Measurements from ENCODE around the gene ACOXL. TPM values are rescaled to one million over a fixed set of nuclear protein-coding genes. Genes with fewer than 3 reads are reported as not detected.

Gene ACOXL
- total and polyA plus RNA-seq, 9 of the 15 experiments (the other 6 are each of a cell fraction or from before 2014, with no cell fraction given) = 0.31 to 0.56 TPM; not detected in 7

DNA sequence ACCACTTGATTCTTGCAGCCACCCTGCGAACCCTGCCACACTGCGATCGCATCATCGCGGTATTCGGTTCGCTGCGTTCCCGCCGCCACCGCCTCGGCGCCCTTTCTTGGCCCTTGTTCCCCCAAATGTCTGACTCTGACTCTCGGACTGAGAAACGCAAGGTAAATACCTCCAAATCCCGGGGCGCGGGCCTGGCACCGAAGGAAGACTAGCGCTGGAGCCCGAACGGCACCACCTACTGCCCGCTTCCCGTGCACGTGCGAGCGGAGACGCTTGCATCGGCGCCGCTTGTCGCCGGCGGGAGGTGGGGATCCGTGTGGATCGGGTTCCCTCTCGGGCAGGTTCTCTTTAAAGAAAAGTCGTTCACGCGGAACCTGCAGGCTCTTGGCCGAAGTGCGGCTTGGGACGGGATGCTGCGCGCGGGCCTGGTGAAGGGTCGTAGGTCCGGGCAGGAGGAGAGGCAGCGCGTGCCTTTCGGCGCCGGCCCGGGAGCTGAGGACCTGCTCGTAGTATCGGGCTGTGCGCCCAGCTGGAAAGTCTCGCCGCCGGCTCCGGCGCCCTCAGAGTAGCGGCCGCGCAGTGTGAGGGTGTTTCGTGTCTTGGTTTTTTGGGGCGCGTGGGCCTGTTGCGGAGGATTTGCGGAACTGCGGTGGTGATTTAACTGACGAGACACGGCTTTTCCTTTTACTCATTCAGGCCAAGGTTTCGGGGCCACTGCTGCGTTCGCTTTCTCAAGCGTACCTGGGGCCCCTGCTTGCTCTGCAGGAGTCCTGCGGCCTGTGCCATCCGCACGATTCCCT is 388.9 kb downstream of the ACOXL start (continued):
- TF ChIP-seq, protein P1, sequence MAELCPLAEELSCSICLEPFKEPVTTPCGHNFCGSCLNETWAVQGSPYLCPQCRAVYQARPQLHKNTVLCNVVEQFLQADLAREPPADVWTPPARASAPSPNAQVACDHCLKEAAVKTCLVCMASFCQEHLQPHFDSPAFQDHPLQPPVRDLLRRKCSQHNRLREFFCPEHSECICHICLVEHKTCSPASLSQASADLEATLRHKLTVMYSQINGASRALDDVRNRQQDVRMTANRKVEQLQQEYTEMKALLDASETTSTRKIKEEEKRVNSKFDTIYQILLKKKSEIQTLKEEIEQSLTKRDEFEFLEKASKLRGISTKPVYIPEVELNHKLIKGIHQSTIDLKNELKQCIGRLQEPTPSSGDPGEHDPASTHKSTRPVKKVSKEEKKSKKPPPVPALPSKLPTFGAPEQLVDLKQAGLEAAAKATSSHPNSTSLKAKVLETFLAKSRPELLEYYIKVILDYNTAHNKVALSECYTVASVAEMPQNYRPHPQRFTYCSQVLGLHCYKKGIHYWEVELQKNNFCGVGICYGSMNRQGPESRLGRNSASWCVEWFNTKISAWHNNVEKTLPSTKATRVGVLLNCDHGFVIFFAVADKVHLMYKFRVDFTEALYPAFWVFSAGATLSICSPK (IDR thresholded peaks at IDR 0.05; ENCODE audit: borderline replicate concordance) = no peak
- TF ChIP-seq, protein P2, sequence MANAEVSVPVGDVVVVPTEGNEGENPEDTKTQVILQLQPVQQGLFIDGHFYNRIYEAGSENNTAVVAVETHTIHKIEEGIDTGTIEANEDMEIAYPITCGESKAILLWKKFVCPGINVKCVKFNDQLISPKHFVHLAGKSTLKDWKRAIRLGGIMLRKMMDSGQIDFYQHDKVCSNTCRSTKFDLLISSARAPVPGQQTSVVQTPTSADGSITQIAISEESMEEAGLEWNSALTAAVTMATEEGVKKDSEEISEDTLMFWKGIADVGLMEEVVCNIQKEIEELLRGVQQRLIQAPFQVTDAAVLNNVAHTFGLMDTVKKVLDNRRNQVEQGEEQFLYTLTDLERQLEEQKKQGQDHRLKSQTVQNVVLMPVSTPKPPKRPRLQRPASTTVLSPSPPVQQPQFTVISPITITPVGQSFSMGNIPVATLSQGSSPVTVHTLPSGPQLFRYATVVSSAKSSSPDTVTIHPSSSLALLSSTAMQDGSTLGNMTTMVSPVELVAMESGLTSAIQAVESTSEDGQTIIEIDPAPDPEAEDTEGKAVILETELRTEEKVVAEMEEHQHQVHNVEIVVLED (CRISPR knock-in tag; IDR thresholded peaks at IDR 0.05) = no peak
- TF ChIP-seq MCM2 (IDR thresholded peaks at IDR 0.05; ENCODE audit: low read depth) (no peak), C11orf30 (IDR thresholded peaks at IDR 0.05; ENCODE audit: low read depth) (no peak), ZFP30 (CRISPR knock-in tag; IDR thresholded peaks at IDR 0.05; ENCODE audit: borderline replicate concordance) (no peak), PHF8 (IDR thresholded peaks at IDR 0.05; ENCODE audit: borderline replicate concordance, low read length) (peak; percentile 42; the same call in 1 of the 2 replicates), RFX1 (IDR thresholded peaks at IDR 0.05) (no peak), PHF21A (IDR thresholded peaks at IDR 0.05; ENCODE audit: borderline replicate concordance, low read depth) (no peak), HNRNPUL1 (IDR thresholded peaks at IDR 0.05; ENCODE audit: low read length) (no peak), FOXJ3 (CRISPR knock-in tag; IDR thresholded peaks at IDR 0.05) (no peak), KLF10 (CRISPR knock-in tag; IDR thresholded peaks at IDR 0.05) (no peak), NR2C1 (IDR thresholded peaks at IDR 0.05) (no peak), NR2C1 (tag; IDR thresholded peaks at IDR 0.05) (no peak), EP300 (IDR thresholded peaks at IDR 0.05; ENCODE audit: low read length) (no peak), MYC (IDR thresholded peaks at IDR 0.05; ENCODE audit: low read depth, low read length) (peak; percentile 56; the same call in 1 of the 2 replicates), MYC (CRISPR knock-in tag; IDR thresholded peaks at IDR 0.05; ENCODE audit: borderline replicate concordance, low read depth) (peak; percentile 75; the same call in 1 of the 2 replicates), ZNF444 (CRISPR knock-in tag; IDR thresholded peaks at IDR 0.05) (no peak)
- TF ChIP-seq, protein P3, sequence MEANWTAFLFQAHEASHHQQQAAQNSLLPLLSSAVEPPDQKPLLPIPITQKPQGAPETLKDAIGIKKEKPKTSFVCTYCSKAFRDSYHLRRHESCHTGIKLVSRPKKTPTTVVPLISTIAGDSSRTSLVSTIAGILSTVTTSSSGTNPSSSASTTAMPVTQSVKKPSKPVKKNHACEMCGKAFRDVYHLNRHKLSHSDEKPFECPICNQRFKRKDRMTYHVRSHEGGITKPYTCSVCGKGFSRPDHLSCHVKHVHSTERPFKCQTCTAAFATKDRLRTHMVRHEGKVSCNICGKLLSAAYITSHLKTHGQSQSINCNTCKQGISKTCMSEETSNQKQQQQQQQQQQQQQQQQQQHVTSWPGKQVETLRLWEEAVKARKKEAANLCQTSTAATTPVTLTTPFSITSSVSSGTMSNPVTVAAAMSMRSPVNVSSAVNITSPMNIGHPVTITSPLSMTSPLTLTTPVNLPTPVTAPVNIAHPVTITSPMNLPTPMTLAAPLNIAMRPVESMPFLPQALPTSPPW (CRISPR knock-in tag; IDR thresholded peaks at IDR 0.05) = no peak
- TF ChIP-seq, protein P4, sequence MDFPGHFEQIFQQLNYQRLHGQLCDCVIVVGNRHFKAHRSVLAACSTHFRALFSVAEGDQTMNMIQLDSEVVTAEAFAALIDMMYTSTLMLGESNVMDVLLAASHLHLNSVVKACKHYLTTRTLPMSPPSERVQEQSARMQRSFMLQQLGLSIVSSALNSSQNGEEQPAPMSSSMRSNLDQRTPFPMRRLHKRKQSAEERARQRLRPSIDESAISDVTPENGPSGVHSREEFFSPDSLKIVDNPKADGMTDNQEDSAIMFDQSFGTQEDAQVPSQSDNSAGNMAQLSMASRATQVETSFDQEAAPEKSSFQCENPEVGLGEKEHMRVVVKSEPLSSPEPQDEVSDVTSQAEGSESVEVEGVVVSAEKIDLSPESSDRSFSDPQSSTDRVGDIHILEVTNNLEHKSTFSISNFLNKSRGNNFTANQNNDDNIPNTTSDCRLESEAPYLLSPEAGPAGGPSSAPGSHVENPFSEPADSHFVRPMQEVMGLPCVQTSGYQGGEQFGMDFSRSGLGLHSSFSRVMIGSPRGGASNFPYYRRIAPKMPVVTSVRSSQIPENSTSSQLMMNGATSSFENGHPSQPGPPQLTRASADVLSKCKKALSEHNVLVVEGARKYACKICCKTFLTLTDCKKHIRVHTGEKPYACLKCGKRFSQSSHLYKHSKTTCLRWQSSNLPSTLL (IDR thresholded peaks at IDR 0.05) = no peak
- TF ChIP-seq, protein P5, sequence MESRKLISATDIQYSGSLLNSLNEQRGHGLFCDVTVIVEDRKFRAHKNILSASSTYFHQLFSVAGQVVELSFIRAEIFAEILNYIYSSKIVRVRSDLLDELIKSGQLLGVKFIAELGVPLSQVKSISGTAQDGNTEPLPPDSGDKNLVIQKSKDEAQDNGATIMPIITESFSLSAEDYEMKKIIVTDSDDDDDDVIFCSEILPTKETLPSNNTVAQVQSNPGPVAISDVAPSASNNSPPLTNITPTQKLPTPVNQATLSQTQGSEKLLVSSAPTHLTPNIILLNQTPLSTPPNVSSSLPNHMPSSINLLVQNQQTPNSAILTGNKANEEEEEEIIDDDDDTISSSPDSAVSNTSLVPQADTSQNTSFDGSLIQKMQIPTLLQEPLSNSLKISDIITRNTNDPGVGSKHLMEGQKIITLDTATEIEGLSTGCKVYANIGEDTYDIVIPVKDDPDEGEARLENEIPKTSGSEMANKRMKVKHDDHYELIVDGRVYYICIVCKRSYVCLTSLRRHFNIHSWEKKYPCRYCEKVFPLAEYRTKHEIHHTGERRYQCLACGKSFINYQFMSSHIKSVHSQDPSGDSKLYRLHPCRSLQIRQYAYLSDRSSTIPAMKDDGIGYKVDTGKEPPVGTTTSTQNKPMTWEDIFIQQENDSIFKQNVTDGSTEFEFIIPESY (CRISPR knock-in tag; IDR thresholded peaks at IDR 0.05) = no peak

Data from K562 (cell line).